H54 (cell line): ENCODE data around the gene MAPK8IP1.

Experiments used
- DNase-seq: peaks from one replicate; pipeline ENCODE4 v3.0.0; 2011; ENCODE audit warnings: low spot score, mixed read lengths; ENCODE audit not compliant: insufficient read length
- FAIRE-seq: peaks from 3 replicates; lab custom pipeline; 2011; peaks lifted over from hg19 to GRCh38; lab: Jason Lieb, UNC
- POLR2A ChIP-seq: IDR thresholded peaks from 2 replicates; pipeline ENCODE4 v1.6.1; 2011; ENCODE audit warnings: low read depth, mild to moderate bottlenecking, low read length

MAPK8IP1 gene

DNA sequence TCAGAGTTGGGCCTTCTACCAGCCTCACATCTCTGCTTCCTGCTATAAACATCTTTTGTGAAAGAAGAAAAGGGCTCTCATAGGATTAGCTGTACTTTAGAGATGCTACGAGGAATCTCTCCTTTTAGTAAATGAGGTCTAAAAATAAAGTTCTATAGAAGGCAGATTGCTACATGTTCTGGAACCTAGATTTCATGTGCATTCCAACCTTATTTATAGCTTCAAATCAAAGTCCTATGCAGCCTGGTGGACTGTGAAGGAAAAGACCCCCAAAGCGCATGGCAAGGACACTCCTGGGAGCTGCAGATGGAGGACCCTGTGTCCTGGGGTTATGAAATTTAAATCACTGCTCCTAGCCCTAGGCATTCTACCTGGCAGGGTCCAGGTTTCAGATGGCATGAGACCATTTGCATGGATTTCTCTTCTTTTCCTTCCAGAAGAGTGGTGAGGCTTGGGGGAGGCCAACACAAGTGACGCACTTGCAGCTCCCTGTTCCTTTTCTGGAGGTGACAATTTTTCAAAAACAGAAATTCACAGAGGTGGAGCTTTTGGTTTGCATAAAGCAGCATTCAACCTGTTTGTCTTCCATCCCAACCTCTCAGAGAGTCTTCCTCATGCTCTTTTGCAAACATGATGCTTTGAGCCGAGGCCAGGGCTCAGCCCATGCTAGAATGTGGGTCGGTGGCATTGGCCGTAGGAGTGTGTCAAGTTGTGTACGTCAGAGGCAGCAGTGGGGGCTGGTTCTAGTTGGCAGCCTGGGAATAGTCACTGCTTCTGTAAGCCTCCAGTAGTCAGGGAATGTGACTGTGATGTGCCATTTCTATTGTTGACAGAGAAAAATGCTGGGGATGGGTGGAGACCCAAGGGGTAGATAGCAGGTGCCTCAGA lies 31.9 kb upstream of the MAPK8IP1 start:
- DNase-seq (no peak), FAIRE-seq (no peak)
- TF ChIP-seq POLR2A = no peak

DNA sequence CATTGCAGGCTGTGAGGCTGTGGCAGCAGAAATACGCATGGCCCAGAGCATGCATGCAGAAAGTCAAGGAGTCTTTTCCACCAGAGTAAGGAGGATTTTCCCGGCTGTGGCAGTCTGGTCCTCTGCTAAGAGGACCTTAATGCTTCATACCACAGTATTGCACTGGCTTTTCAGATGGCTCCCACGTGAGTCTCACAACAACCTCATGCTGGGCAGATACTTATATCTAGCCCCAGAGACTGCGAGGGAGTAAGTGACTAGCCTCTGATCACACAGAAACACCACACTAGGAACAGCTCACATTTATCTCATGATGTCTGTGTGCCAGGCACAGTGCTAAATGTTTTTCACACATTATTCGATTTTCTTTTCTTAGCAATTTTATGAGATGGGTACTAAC lies 30.1 kb upstream of the MAPK8IP1 start:
- no peak for DNase-seq
- FAIRE-seq = no peak
- TF ChIP-seq POLR2A = no peak

- no peak for TF ChIP-seq POLR2A
- no peak for DNase-seq
- no peak for FAIRE-seq
Observed at GRCh38 chr11:45856044-45856468, 29.4 kb upstream of the MAPK8IP1 start.

DNA sequence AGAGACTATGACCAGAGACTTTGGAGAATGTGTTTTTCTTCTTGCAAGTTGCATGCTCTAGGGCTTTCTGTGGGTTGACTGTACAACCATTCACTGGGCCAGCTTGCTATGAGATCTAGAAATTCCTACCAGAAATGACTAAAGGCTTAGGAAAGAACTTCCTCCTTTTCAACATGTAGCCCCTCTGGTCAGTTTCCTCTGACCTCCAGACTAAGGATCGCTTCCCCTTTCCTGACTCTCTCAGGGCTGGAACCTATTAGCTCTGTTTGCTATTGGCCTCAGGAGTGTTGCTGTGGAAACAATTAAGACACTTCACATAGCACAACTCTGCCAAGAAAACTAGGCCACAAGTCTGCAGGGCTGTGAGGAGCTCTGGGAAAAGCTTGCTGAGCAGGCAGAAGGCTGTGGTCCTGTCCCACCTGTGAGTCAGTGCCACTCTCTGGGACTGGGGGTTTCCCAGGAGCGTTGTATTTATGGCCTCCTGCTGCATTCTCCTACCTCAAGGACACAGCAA lies 27.4 kb upstream of the MAPK8IP1 start:
- DNase-seq = no peak
- no peak for FAIRE-seq
- no peak for TF ChIP-seq POLR2A

DNA sequence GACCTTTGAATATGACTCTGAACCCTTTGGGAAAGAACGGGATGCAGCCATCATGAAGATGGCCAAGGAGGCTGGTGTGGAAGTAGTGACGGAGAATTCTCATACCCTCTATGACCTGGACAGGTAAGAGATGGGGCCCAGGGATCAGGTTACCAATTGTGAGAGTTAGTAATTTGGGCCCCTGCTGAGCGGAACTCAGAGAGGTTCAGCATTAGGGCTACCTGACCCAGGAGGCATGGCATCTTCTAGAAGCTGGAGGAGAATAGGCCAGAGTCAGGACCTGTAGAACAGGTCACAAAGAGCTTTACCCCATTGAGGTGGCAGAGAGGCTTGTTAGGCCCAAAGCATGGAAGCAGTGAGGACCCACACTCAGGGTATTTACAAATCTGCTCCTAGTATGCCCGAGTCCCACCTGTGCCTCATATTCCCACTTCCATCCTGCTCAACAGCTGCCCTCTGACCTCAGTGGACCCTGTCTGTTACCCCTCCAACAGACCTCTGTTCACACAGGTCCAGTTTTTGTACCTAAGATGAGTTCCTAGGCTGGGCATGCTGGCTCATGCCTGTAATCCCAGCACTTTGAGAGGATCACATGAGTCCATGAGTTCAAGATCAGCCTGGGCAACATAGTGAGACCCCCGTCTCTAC lies 26.6 kb upstream of the MAPK8IP1 start:
- DNase-seq (no peak), FAIRE-seq (no peak)
- no peak for TF ChIP-seq POLR2A

DNA sequence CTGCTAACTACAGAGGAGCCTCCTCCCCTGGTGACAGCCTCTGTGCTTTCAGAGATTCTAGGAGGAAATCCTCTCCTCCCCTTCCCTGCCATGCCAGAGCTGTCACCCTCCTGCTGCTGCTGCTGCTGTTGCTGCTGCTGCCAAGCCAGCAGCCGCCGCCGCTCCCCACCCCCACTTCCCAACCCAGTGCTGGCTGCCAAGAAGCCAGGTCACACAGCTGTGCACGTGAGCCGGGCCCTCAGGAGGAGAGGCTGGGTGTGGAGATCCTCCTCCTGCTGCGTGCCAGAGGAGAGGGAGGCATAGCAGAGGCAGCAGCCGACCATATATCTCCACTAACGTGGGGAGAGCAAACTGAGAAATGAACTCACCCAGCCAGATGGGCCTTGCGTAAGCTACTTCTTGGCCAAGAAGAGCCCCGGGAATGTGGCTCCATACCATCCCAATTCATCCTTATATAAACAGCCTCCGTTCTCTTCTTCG lies 25.8 kb upstream of the MAPK8IP1 start:
- TF ChIP-seq POLR2A = no peak
- DNase-seq = peak; percentile 88
- FAIRE-seq = peak; percentile 67

GRCh38 chr11:45860348-45860747 lies 25.1 kb upstream of the MAPK8IP1 start:
- no peak for TF ChIP-seq POLR2A
- DNase-seq (no peak), FAIRE-seq (no peak)

DNA sequence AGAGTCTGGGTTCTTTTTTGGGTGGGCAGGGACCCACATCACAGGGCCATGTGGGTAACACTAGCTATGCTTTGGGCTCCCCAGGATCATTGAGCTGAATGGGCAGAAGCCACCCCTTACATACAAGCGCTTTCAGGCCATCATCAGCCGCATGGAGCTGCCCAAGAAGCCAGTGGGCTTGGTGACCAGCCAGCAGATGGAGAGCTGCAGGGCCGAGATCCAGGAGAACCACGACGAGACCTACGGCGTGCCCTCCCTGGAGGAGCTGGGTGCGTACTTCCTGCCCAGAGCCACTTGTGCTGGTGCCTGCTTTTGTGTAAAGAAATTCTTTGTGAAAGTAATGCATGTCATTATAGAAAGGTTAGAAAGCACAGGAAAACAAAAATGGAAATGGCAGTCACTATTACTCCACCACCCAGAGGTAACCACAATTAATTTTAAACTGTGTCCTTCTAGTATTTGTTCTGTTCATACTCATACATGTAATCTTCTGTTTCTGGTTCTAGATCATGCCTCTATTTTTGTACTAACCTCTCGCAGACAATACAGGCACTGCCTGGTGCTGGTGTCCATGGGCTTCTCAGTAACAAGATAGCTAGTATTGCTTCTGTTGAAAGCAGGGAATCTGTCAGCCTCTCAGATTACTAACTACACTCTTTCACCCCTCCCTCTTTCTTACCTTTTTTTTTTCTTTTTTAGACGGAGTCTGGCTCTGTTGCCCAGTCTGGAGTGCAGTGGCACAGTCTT lies 24.5 kb upstream of the MAPK8IP1 start:
- no peak for TF ChIP-seq POLR2A
- no peak for DNase-seq
- no peak for FAIRE-seq

GRCh38 chr11:45864041-45864440 lies 21.4 kb upstream of the MAPK8IP1 start:
- no peak for DNase-seq
- FAIRE-seq = no peak
- TF ChIP-seq POLR2A = no peak

- no peak for DNase-seq
- TF ChIP-seq POLR2A = no peak
- FAIRE-seq = no peak
Observed at GRCh38 chr11:45869551-45869950, 15.9 kb upstream of the MAPK8IP1 start.

GRCh38 chr11:45870706-45871105 lies 14.7 kb upstream of the MAPK8IP1 start:
- FAIRE-seq (no peak), DNase-seq (no peak)
- no peak for TF ChIP-seq POLR2A

DNA sequence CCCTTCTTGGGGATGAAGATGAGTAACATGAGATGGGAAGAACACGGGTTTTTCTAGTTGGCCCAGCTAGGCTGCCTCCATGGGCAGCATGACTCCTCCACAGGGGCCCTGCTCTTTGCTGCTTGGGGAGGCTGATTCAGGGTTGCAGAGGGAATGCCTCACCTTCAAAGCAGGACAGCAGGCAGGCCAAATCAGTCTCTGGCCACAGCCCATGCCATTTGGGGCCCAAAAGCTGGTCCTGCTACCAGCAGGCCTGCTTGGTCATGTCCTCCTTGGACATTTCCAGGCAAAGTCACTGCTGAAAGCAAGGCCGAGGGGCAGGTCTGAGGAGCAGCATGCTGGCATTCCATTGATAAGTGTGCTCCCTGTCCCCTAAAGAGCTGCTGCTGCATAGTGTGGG lies 13.8 kb upstream of the MAPK8IP1 start:
- FAIRE-seq = no peak
- TF ChIP-seq POLR2A = no peak
- DNase-seq = no peak

DNA sequence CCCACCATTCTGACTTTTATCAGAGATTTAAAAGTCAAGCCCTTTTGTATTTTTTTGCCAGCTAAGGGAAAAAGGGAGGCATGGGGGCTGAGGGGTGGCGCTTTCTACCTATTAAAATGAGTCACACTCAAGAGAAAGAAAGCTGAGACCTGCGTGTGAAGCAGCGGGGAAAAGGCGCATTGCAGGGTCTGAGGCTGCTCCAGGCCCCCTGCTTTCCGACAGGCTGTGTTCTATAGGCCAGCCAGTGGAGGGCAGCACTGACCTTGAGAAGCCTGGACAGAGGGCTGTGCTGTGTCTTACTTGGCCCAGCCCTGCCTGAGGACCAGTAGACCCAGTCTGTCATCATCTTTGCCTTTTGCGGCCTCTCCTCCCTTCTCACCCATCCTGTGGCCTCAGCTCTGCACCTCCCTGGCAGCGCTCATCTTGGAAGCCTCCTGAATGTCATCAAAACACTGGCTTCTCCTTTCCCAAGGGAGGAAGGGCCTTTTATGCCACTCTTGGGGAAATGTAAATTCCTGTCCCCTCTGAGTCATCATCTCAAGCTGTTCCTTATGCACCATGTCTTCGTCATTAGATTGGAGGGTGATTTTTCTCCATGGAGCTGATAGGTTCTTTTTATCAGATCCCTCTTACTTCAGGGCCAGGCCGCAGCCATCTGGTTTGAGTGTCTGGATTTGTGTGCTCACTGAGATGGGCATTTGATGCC lies 12.6 kb upstream of the MAPK8IP1 start:
- DNase-seq (peak; percentile 93), FAIRE-seq (no peak)
- no peak for TF ChIP-seq POLR2A

- no peak for FAIRE-seq
Observed at GRCh38 chr11:45876401-45876800, 9.1 kb upstream of the MAPK8IP1 start.

More at GRCh38 chr11:45876401-45876800, 9.1 kb upstream of the MAPK8IP1 start:
- no peak for DNase-seq
- TF ChIP-seq POLR2A = no peak
